GM21825 (cell line): Measurements from ENCODE around the gene SLC1A5.
"Not testable (repeated sequence)": the region's sequence is repeated elsewhere in the genome, so short reads cannot be mapped to it uniquely, and the experiment has no call there.

Experiments used
- ATAC-seq: cut with Tn5 transposase; IDR thresholded peaks from one replicate; pipeline ENCODE4 v1.9.1; 2021; ENCODE audit warnings: mild to moderate bottlenecking, moderate library complexity; ENCODE audit not compliant: unreplicated experiment

Gene SLC1A5

GRCh38 chr19:46788262-46788967 lies at the start of gene SLC1A5:
Gene SLC1A5, minus strand, starts transcription at chr19:46788594. Its CDS starts 629 bp downstream, at chr19:46787965.
- peak; percentile 54 for ATAC-seq

GRCh38 chr19:46838160-46838559 lies 49.8 kb upstream of the SLC1A5 start:
- ATAC-seq: no peak

GRCh38 chr19:46834984-46835383 lies 46.6 kb upstream of the SLC1A5 start:
- ATAC-seq: no peak

GRCh38 chr19:46834121-46834520 lies 45.7 kb upstream of the SLC1A5 start:
- no peak for ATAC-seq

- ATAC-seq: no peak
Observed at GRCh38 chr19:46830864-46831263, 42.5 kb upstream of the SLC1A5 start.

- no peak for ATAC-seq
Observed at GRCh38 chr19:46828484-46828883, 40.1 kb upstream of the SLC1A5 start.

- no peak for ATAC-seq
Observed at GRCh38 chr19:46825731-46826055, 37.3 kb upstream of the SLC1A5 start.

GRCh38 chr19:46824890-46825730 lies 36.7 kb upstream of the SLC1A5 start:
- ATAC-seq: no peak

- no peak for ATAC-seq
Observed at GRCh38 chr19:46823049-46823448, 34.7 kb upstream of the SLC1A5 start.

GRCh38 chr19:46822410-46822787 lies 34.0 kb upstream of the SLC1A5 start:
- not testable (repeated sequence) for ATAC-seq

GRCh38 chr19:46821512-46822409 lies 33.4 kb upstream of the SLC1A5 start:
- peak; percentile 45 for ATAC-seq

GRCh38 chr19:46818812-46819211 lies 30.4 kb upstream of the SLC1A5 start:
- no peak for ATAC-seq

- no peak for ATAC-seq
Observed at GRCh38 chr19:46815833-46816627, 27.6 kb upstream of the SLC1A5 start.

- no peak for ATAC-seq
Observed at GRCh38 chr19:46813839-46814358, 25.5 kb upstream of the SLC1A5 start.

GRCh38 chr19:46812977-46813838 lies 24.8 kb upstream of the SLC1A5 start:
- no peak for ATAC-seq

GRCh38 chr19:46809534-46810272 lies 21.3 kb upstream of the SLC1A5 start:
- no peak for ATAC-seq

- ATAC-seq: no peak
Observed at GRCh38 chr19:46806656-46807055, 18.3 kb upstream of the SLC1A5 start.

GRCh38 chr19:46804432-46804831 lies 16.0 kb upstream of the SLC1A5 start:
- not testable (repeated sequence) for ATAC-seq

GRCh38 chr19:46803555-46803954 lies 15.2 kb upstream of the SLC1A5 start:
- no peak for ATAC-seq
